GM08714 (cell line): ENCODE results near the gene CAGE1.

ENCODE experiments used
- H3K4me3 ChIP-seq: fragments of 200-500 bp; sonication (Bioruptor generic); 2 replicates; pipeline ENCODE4 v1.5.1; 2014; ENCODE audit warnings: mild to moderate bottlenecking, low read length, inconsistent platforms
- ZNF274 ChIP-seq: IDR thresholded peaks from 2 replicates; pipeline ENCODE4 v1.6.1; 2012; ENCODE audit warnings: mild to moderate bottlenecking, low read depth, low read length

The CAGE1 gene

GRCh38 chr6:7389451-7390225 lies at the start of gene CAGE1, which contains the start of gene RIOK1:
CAGE1 (minus strand) TSS chr6:7389742; CDS start chr6:7387173, 2,569 bp downstream.
RIOK1 (plus strand) TSS chr6:7389808; CDS start chr6:7390003, 195 bp downstream.
- H3K4me3 ChIP-seq = peak within 1 kb of the TSS; percentile 89

DNA sequence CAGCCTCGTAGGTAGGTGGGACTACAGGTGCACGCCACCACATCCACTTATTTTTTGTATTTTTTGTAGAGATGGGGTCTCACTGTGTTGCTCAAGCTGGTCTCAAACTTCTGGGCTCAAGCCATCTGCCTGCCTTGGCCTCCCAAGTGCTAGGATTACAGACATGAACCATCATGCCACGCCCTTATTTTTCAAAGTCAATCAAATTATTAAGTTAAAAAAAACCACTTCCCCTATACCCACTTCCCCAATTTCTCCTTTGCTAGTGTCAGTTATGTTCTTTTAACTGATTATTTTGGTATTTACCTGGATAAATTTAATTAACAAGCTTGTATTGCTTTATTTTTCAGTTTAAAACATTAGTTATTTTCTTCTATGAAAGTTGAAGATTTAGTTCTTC lies 49.7 kb upstream of the CAGE1 start:
- no peak overlapping the region for H3K4me3 ChIP-seq
- no peak for TF ChIP-seq ZNF274

More at GRCh38 chr6:7389451-7390225, at the start of gene CAGE1, which contains the start of gene RIOK1:
- TF ChIP-seq ZNF274 = no peak

GRCh38 chr6:7438011-7438410 lies 48.5 kb upstream of the CAGE1 start:
- H3K4me3 ChIP-seq = no peak overlapping the region
- TF ChIP-seq ZNF274 = no peak

- no peak for TF ChIP-seq ZNF274
- H3K4me3 ChIP-seq = no peak overlapping the region
These were observed 45.1 kb upstream of the CAGE1 start for GRCh38 chr6:7434672-7435071.

DNA sequence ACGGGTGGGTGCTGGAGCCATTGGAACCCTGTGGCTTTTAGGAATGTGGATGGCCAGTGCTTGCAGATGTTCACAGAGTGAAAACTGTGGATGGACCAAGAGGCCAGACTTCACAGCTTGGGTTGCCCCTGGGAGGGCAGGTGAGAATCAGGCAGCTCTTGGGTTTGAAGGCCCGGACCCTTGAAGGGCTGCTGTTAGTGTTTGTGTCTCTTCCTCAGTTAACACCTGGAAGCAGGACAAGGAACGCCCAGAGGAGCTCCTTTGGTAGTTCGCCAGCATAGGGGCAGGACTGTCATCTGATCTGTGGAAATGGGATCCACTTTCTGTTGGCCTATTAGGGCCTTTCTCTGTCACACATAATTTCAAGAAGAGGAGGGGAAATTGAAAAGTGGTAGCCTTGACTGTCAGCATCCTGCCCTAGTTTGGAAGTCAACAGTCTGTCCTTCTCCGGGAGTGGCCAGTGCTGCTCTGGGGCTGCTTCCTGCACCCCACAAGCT lies 43.6 kb upstream of the CAGE1 start:
- no peak for TF ChIP-seq ZNF274
- no peak overlapping the region for H3K4me3 ChIP-seq

- H3K4me3 ChIP-seq = no peak overlapping the region
These were observed 43.0 kb upstream of the CAGE1 start for GRCh38 chr6:7432391-7433120.

GRCh38 chr6:7431674-7432390 lies 42.3 kb upstream of the CAGE1 start:
- H3K4me3 ChIP-seq = no peak overlapping the region
- no peak for TF ChIP-seq ZNF274

More at GRCh38 chr6:7432391-7433120, 43.0 kb upstream of the CAGE1 start:
- TF ChIP-seq ZNF274 = no peak

DNA sequence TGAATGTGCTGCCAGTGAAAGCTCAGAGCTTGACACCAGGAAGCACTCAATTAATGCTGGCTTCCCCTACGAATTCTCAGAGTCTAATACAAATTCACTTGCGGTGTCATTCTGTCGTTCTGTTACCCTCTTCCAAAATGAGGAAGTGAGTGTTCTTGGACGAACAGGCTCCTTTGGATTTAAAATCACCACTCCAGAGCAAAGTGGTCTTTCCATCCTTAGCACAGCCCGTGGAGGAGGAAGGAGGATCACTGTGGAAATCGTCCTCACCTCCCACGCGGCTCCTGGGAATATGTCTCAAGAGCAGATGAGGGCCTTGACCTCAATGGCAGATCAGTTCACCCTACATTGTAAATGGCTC lies 41.8 kb upstream of the CAGE1 start:
- H3K4me3 ChIP-seq = no peak overlapping the region
- no peak for TF ChIP-seq ZNF274

- H3K4me3 ChIP-seq = no peak overlapping the region
- TF ChIP-seq ZNF274 = no peak
These were observed 37.1 kb upstream of the CAGE1 start for GRCh38 chr6:7426447-7427169.

DNA sequence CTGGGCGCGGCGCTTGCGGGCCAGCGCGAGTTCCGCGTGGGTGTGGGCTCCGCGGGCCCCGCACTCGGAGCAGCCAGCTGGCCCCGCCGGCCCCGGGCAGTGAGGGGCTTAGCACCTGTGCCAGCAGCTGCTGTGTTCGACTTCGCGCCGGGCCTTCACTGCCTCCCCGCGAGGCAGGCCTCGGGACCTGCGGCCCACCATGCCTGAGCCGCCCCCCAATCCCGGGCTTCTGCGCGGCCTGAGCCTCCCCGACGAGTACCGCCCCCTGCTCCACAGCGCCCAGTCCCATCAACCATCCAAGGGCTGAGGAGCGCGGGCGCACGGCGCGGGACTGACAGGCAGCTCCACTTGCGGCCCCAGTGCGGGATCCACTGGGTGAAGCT lies 36.3 kb upstream of the CAGE1 start:
- no peak for TF ChIP-seq ZNF274
- no peak overlapping the region for H3K4me3 ChIP-seq

DNA sequence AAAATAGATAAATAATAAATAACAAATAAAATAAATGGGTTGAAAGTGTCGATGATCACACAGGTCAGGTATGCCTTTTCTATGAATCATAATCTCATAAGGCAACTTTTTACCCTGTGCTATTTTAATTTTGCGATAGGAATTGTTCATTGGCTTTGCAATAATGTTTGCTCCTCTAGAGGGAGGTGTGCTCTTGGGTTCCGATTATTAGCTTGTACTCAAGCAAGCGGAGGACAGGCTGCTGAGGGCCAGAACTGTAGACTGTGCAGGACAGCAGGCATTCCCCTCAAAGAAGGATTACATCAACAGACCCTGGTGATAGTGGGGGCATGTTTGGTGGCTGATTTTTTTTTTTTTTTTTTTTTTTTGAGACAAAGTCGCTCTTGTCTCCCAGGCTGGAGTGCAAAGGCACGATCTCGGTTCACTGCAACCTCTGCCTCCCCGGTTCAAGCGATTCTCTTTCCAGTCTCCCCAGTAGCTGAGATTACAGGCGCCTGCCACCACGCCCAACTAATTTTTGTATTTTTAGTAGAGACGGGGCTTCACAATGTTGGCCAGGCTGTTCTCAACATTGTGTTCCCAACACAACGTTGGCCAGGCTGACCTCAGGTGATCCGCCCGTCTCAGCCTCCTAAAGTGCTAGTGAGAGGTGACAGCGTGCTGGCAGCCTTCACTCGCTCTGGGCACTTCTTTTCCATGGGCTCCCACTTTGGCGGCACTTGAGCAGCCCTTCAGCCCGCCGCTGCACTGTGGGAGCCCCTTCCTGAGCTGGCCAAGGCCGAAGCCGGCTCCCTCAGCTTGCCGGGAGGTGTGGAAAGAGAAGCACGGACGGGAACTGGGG lies 35.6 kb upstream of the CAGE1 start:
- H3K4me3 ChIP-seq = no peak overlapping the region
- TF ChIP-seq ZNF274 = no peak

- TF ChIP-seq ZNF274 = no peak
- no peak overlapping the region for H3K4me3 ChIP-seq
These were observed 34.5 kb upstream of the CAGE1 start for GRCh38 chr6:7424058-7424457.

DNA sequence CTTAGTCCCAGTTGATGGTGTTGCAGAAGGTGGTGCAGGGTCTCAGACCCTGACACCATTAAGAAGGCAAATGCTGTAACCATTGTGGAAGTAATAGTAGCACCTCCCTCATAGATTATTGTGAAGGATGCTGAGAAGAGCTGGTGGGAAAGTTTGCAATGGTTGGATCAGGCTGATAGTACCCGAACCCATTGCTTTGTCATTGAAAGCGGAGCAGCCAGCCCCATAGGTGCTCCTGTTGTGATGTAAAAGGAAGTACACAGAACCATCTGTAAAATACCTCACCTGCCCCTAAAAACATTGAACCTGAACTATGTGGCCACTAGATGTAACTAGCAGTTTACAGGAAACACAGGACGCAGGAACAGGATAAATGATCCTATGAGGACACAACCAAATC lies 31.5 kb upstream of the CAGE1 start:
- no peak overlapping the region for H3K4me3 ChIP-seq
- no peak for TF ChIP-seq ZNF274
